GM12878 (cell line): ENCODE data around the gene NTN3. TPM values are rescaled to one million over a fixed set of nuclear protein-coding genes. Genes with fewer than 3 reads are reported as not detected.

ENCODE experiments used
- ASH2L ChIP-seq: fragments of 300-600, 200-600 bp; sonication (generic); IDR thresholded peaks from 2 replicates; pipeline ENCODE4 v1.6.1; 2017; ENCODE audit warnings: low read depth, mild to moderate bottlenecking, borderline replicate concordance
- ATF7 ChIP-seq: fragments of 450-650 bp; IDR thresholded peaks from 2 replicates; pipeline ENCODE4 v1.6.1; 2016; ENCODE audit warnings: low read depth, mild to moderate bottlenecking
- BCL11A ChIP-seq: IDR thresholded peaks from 2 replicates; pipeline ENCODE4 v1.6.1; 2011; ENCODE audit warnings: low read depth, low read length
- BHLHE40 ChIP-seq, 2 experiments: fragments of 450-650 bp in 1 of 2; IDR thresholded peaks; 2 replicates each; pipeline ENCODE4 v1.6.1; 2011 to 2017; ENCODE audit warnings: low read depth in 2 of 2, borderline replicate concordance in 1 of 2, improper control_type of control experiment in 1 of 2, low read length in 1 of 2, mild to moderate bottlenecking in 1 of 2
- BRCA1 ChIP-seq: IDR thresholded peaks from 2 replicates; pipeline ENCODE4 v1.6.1; 2011; ENCODE audit warnings: low read depth, low read length, improper control_type of control experiment
- CREB1 ChIP-seq: IDR thresholded peaks from 2 replicates; pipeline ENCODE4 v1.6.1; 2012; ENCODE audit warnings: low read depth, mild to moderate bottlenecking, inconsistent platforms
- CREM ChIP-seq: IDR thresholded peaks from 2 replicates; pipeline ENCODE4 v1.6.1; 2014; ENCODE audit warnings: antibody characterized with exemption, low read depth
- CTCF ChIP-seq, 3 experiments: IDR thresholded peaks in 2 of 3; conservative IDR thresholded peaks in 1 of 3; 2 replicates each; pipeline ENCODE4 v1.5.1; 2011; ENCODE audit warnings: low read depth in 3 of 3, low read length in 3 of 3, mild to moderate bottlenecking in 3 of 3, control low read depth in 2 of 3, moderate library complexity in 2 of 3, inconsistent platforms in 1 of 3, mixed read lengths in 1 of 3; ENCODE audit not compliant: control insufficient read depth in 2 of 3, insufficient read depth in 1 of 3; ENCODE audit errors: extremely low read depth in 1 of 3
- EGR1 ChIP-seq, 2 experiments: IDR thresholded peaks; 1 replicate in 1 of 2; 2 replicates in 1 of 2; pipeline ENCODE4 v1.6.1; 2011 to 2012; ENCODE audit warnings: low read depth in 2 of 2, low read length in 2 of 2, borderline replicate concordance in 1 of 2, mild to moderate bottlenecking in 1 of 2, moderate library complexity in 1 of 2
- IRF4 ChIP-seq: IDR thresholded peaks from 2 replicates; pipeline ENCODE4 v1.6.1; 2011; ENCODE audit warnings: low read depth, low read length
- MTA2 ChIP-seq: fragments of 450-650 bp; IDR thresholded peaks from 2 replicates; pipeline ENCODE4 v1.6.1; 2016; ENCODE audit warnings: low read depth, mild to moderate bottlenecking, moderate library complexity
- NFIC ChIP-seq: IDR thresholded peaks from 2 replicates; pipeline ENCODE4 v1.6.1; 2012; ENCODE audit warnings: low read depth, mild to moderate bottlenecking, inconsistent platforms, low read length, moderate library complexity
- NKRF ChIP-seq: fragments of 450-650 bp; conservative IDR thresholded peaks from 2 replicates; pipeline ENCODE4 v1.6.1; 2017; ENCODE audit warnings: mild to moderate bottlenecking, moderate library complexity
- POLR2AphosphoS5 ChIP-seq: IDR thresholded peaks from 2 replicates; pipeline ENCODE4 v1.6.1; 2011; ENCODE audit warnings: mild to moderate bottlenecking, low read length, inconsistent platforms
- POU2F2 ChIP-seq: IDR thresholded peaks from 3 replicates; pipeline ENCODE4 v1.6.1; 2011; ENCODE audit warnings: low read depth, mild to moderate bottlenecking, low read length, borderline replicate concordance
- SRF ChIP-seq, 2 experiments: IDR thresholded peaks; 2 replicates each; pipeline ENCODE4 v1.6.1; 2011; ENCODE audit warnings: low read depth in 2 of 2, low read length in 2 of 2, mild to moderate bottlenecking in 1 of 2, moderate library complexity in 1 of 2
- ZBTB11 ChIP-seq: fragments of 450-650 bp; formaldehyde crosslinking; IDR thresholded peaks from 2 replicates; pipeline ENCODE4 v1.5.0; 2022; ENCODE audit warnings: mild to moderate bottlenecking, missing genetic modification characterization
- ZNF687 ChIP-seq: fragments of 450-650 bp; IDR thresholded peaks from 2 replicates; pipeline ENCODE4 v1.6.1; 2017; ENCODE audit warnings: mild to moderate bottlenecking, moderate library complexity
- polyA plus RNA-seq, 11 experiments: library from polyadenylated mRNA; depleted of rRNA in 4 of 11; unstranded in 6 of 11; stranded (reverse) in 5 of 11; fragments of >200 nt; fragmentation: Nextera tagmentation in 4 of 11; fragmentation: Illumina TruSeq in 1 of 11; extraction: Ambion mirVana in 4 of 11; extraction: Trizol in 1 of 11; gene quantifications; 1 replicate in 1 of 11; 2 replicates in 10 of 11; pipeline versions ENCODE4 v1.2.1 to v1.2.3, GENCODE V29; 2011 to 2016; ENCODE audit warnings: inconsistent platforms in 2 of 11, missing spikeins in 2 of 11, low read depth in 1 of 11
- total RNA-seq, 4 experiments: library from RNA; depleted of rRNA in 3 of 4; stranded (reverse); fragments of >200 nt in 3 of 4; fragmentation: Illumina TruSeq in 1 of 4; extraction: Trizol in 1 of 4; gene quantifications; 2 replicates each; pipeline versions ENCODE4 v1.2.1 to v1.2.3, GENCODE V29; 2013 to 2021

The NTN3 gene
- total and polyA plus RNA-seq, 10 of the 15 experiments (the other 5 are each of a cell fraction or from before 2014, with no cell fraction given): 0.04 TPM; not detected in 9

GRCh38 chr16:2471016-2471652 is at the start of gene NTN3 (continued):
- TF ChIP-seq CTCF (IDR thresholded peaks at IDR 0.05 in 2 of 3, conservative IDR thresholded peaks at IDR 0.05 in 1 of 3; ENCODE audit: control insufficient read depth in 2 of 3, extremely low read depth in 1 of 3, insufficient read depth in 1 of 3, low read depth in 3 of 3, low read length in 3 of 3) (no peak), SRF (IDR thresholded peaks at IDR 0.05; ENCODE audit: low read depth in 2 of 2, low read length in 2 of 2) (no peak), BRCA1 (no peak), NFIC (no peak), CREM (no peak), ZBTB11 (CRISPR knock-in tag) (no peak), BHLHE40 (IDR thresholded peaks at IDR 0.05; ENCODE audit: borderline replicate concordance in 1 of 2, low read depth in 2 of 2, low read length in 1 of 2) (peak; percentile 31 to 67; a peak in 1 of 4 replicates), ZNF687 (0 out of 2 replicates have a peak, but pooled peaks have one; percentile 9), ASH2L (no peak), IRF4 (no peak), CREB1 (no peak), NKRF (no peak), BCL11A (no peak), POU2F2 (no peak), ATF7 (no peak), MTA2 (no peak), EGR1 (IDR thresholded peaks at IDR 0.05; ENCODE audit: borderline replicate concordance in 1 of 2, low read depth in 2 of 2, low read length in 2 of 2) (peak in 1 of 2 experiments; percentile 60; a peak in 2 of 3 replicates), POLR2AphosphoS5 (no peak)
